Upper lobe of right lung (tissue), 1 donor: ENCODE data around the gene CDAN1. TPM values are rescaled to one million over a fixed set of nuclear protein-coding genes. Genes with fewer than 3 reads are reported as not detected.

Experiments used
- ATAC-seq: fragments of 200-7000 bp; cut with Tn5 transposase; one replicate; pipeline ENCODE4 v1.9.1; 2020; ENCODE audit warnings: mild to moderate bottlenecking, moderate library complexity
- DNase-seq: peaks from one replicate; pipeline ENCODE4 v3.0.0-alpha.2; 2020
- H3K27ac ChIP-seq: fragments of 200-600 bp; one replicate; pipeline ENCODE4 v1.8.0; 2022
- H3K27me3 ChIP-seq: fragments of 200-600 bp; one replicate; pipeline ENCODE4 v1.8.0; 2022; ENCODE audit warnings: mild to moderate bottlenecking
- H3K36me3 ChIP-seq: fragments of 200-600 bp; one replicate; pipeline ENCODE4 v1.8.0; 2022
- H3K4me1 ChIP-seq: fragments of 200-600 bp; one replicate; pipeline ENCODE4 v1.8.0; 2022
- H3K4me3 ChIP-seq: fragments of 200-600 bp; one replicate; pipeline ENCODE4 v1.8.0; 2022; ENCODE audit warnings: mild to moderate bottlenecking
- H3K9me3 ChIP-seq: fragments of 200-600 bp; one replicate; pipeline ENCODE4 v1.8.0; 2022
- CTCF ChIP-seq: fragments of 200-600 bp; IDR thresholded peaks from one replicate; pipeline ENCODE4 v1.8.0; 2022; ENCODE audit warnings: antibody characterized with exemption
- intact Hi-C: fragments of 100-400 bp; cut with DNase I; formaldehyde crosslinking; loops from one replicate; pipeline ENCODE4 v1.11.0; 2022
- total RNA-seq: library from RNA; stranded (reverse); fragmentation: NEBNext Ultra II Directional; extraction: Animal tissue kit (Norgen Biotek cat#: 25700); gene quantifications from one replicate; pipeline ENCODE4 v1.2.1, GENCODE V29; 2021
- donor health status: DM: no; HTN: yes; CAD: no; lungs with severe emphysema.

The CDAN1 gene
- total RNA-seq, 1 donor from 2014 or later, result 13.5 TPM

GRCh38 chr15:42674472-42674871, 62.5 kb downstream of the CDAN1 start:
- H3K9me3 ChIP-seq, result no peaks in the 10 kb centered on the region
- H3K36me3 ChIP-seq, result peaks cover 38% of the 10 kb centered on the region
- no peak for TF ChIP-seq CTCF
- DNase-seq, result no peak
- H3K4me3 ChIP-seq, result no peak overlapping the region
- no peak for ATAC-seq
- no peaks in the 10 kb centered on the region for H3K4me1 ChIP-seq
- no peak overlapping the region for H3K27ac ChIP-seq
- no peaks in the 10 kb centered on the region for H3K27me3 ChIP-seq
- intact Hi-C loops, result no loop called here

Other genes starting within 250 kb of the CDAN1 start
- 118 TPM for gene ZNF106, start 246.0 kb downstream of the CDAN1 start, total RNA-seq
- 81.9 TPM for gene SNAP23, start 241.5 kb downstream of the CDAN1 start, total RNA-seq
- gene LRRC57, start 188.3 kb downstream of the CDAN1 start, total RNA-seq, result 25.9 TPM
- 17.1 TPM for gene HAUS2, start 188.3 kb downstream of the CDAN1 start, total RNA-seq
- gene STARD9, start 161.5 kb downstream of the CDAN1 start, total RNA-seq, result 15.4 TPM
- gene TTBK2, start 183.7 kb upstream of the CDAN1 start, total RNA-seq, result 19.1 TPM